IPS-15b (cell line): ENCODE measurements around the gene BSN.
"Not testable (repeated sequence)": the region's sequence is repeated elsewhere in the genome, so short reads cannot be mapped to it uniquely, and the experiment has no call there.

Source experiments
- H3K27me3 ChIP-seq: one replicate; pipeline ENCODE4 v1.6.1; 2013; ENCODE audit warnings: low read length; ENCODE audit not compliant: control insufficient read depth, insufficient read depth
- H3K36me3 ChIP-seq: one replicate; pipeline ENCODE4 v1.6.1; 2013; ENCODE audit warnings: low read length; ENCODE audit not compliant: control insufficient read depth, insufficient read depth
- H3K4me1 ChIP-seq: one replicate; pipeline ENCODE4 v1.6.1; 2013; ENCODE audit warnings: mild to moderate bottlenecking, low read length; ENCODE audit not compliant: control insufficient read depth, insufficient read depth
- H3K4me3 ChIP-seq: one replicate; pipeline ENCODE4 v1.5.1; 2013; ENCODE audit warnings: low read depth, low read length
- H3K9ac ChIP-seq: one replicate; pipeline ENCODE4 v1.6.1; 2013; ENCODE audit warnings: low read depth, mild to moderate bottlenecking, low read length
- H3K9me3 ChIP-seq: one replicate; pipeline ENCODE4 v1.6.1; 2013; ENCODE audit warnings: mild to moderate bottlenecking, low read length; ENCODE audit not compliant: control insufficient read depth, insufficient read depth

The BSN gene

DNA sequence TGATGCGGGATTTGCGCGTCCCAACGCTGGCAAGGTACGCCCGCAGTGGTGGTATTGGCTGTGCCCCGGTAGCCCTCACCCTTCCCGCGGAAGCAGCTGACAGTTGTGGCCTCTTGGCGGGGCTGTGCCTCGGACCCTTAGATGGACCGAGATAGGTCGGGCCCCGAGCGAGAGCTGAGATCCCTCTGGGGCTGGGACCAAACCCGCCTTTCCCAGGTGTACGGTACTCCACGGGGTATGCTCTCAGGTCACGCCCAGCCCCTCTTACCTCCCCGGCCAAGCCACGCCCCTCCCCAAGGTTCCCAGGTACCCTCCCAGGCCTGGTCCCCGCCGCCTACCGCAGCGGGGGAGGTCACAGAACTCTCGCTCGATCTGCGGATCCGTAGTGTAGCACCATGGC is 132.1 kb downstream of the BSN start:
- not testable (repeated sequence) for H3K9ac ChIP-seq
- peak overlapping the region; percentile 52 for H3K4me3 ChIP-seq

DNA sequence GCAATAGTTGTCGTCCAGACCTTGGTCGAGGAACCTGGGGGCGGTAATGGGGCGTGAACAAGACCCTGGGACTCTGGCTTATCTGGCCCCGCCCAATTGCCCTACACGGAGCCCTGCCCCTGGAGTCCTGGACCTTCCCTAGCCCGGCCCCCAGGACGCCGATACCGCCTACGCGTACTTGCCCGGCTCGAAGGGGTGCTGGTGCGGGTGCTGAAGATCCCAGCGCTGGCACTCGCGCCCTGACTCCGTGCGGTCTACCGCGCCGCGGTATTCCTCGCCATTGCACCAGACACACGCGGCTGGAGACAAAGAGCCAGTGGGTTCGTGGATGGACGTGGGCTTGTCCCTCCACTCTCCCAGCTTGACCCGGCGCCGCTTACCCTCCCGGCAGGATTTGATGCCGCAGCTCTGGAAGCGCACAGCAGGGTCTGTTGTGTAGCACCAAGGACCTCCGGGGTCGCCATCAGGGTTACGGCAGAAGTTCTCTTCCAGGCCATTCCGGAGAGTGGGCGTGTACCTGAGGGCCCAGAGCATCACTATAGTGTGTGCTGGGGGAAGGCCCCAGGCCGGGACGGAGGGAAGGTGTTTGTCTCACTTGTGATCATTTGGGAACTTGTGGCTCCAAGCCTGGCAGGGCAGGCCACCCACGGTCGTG is 132.6 kb downstream of the BSN start:
- H3K9me3 ChIP-seq, H3K4me1 ChIP-seq, H3K9ac ChIP-seq, H3K27me3 ChIP-seq: not testable (repeated sequence)
- Histone ChIP-seq H3K36me3 (peaks cover 27% of the 10 kb centered on the region), H3K4me3 (peak overlapping the region; percentile 52)

More for the DNA sequence above, 132.1 kb downstream of the BSN start:
- H3K4me1 ChIP-seq, H3K9me3 ChIP-seq, H3K27me3 ChIP-seq: not testable (repeated sequence)
- H3K36me3 ChIP-seq = peaks cover 32% of the 10 kb centered on the region

DNA sequence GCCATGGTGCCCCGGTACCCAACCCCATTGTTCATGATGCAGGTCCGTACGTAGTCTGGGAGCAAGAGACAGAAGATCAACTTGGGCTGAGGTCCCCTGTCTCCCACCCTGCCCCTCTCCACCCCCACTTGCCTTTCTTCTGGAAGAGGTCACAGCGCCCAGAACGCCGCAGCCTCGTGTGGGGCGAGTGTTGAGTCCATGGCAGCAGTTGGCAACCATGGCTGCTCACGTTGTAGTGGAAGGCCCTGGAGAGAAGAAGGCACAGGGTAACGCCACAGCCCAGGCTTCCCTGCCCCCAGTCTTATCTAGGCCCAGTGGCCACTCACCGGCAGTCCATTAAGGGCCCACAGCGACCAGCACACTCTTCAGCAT is 133.1 kb downstream of the BSN start:
- Histone ChIP-seq H3K36me3 (peaks cover 22% of the 10 kb centered on the region), H3K4me3 (peak overlapping the region; percentile 52)
- not testable (repeated sequence) for H3K4me1 ChIP-seq, H3K9me3 ChIP-seq, H3K27me3 ChIP-seq, H3K9ac ChIP-seq

DNA sequence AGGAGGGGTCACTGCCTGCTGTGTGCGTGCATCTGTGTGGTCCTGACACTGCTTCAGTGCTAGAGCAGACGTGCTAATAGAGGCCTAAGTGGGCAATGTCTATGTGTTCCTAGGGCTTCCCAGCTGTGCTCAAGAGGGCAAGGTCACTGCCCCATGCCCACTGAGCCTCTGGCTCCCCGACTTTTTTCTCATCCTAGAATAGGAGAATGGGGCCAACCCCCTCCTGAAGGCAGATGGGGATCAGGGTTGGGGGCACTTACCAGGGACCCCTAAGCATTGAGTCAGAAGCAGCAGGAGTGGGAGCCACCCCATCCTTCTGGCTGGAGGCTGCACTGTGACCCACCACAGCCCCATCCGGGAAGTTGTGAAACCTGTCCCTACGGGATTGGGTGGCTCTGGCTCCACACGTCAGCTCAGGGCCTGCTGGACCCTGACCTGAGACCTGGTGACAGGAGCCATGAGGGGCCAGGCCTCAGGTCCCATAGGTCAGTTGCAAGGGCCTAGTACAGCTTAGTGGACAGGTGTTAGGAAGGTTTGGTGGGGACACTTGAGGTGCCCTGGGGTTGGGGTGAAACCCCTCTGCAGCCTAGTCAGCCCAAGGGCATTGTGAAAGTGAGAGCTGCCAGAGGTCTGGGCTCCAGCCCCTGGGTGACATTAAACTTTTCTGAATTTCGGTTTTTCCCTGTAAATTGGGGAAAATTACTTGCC is 134.2 kb downstream of the BSN start:
- not testable (repeated sequence) for H3K9me3 ChIP-seq, H3K27me3 ChIP-seq, H3K4me1 ChIP-seq
- Histone ChIP-seq H3K4me3 (peak overlapping the region; percentile 82), H3K36me3 (peaks cover 11% of the 10 kb centered on the region), H3K9ac (peak overlapping the region; percentile 60)

DNA sequence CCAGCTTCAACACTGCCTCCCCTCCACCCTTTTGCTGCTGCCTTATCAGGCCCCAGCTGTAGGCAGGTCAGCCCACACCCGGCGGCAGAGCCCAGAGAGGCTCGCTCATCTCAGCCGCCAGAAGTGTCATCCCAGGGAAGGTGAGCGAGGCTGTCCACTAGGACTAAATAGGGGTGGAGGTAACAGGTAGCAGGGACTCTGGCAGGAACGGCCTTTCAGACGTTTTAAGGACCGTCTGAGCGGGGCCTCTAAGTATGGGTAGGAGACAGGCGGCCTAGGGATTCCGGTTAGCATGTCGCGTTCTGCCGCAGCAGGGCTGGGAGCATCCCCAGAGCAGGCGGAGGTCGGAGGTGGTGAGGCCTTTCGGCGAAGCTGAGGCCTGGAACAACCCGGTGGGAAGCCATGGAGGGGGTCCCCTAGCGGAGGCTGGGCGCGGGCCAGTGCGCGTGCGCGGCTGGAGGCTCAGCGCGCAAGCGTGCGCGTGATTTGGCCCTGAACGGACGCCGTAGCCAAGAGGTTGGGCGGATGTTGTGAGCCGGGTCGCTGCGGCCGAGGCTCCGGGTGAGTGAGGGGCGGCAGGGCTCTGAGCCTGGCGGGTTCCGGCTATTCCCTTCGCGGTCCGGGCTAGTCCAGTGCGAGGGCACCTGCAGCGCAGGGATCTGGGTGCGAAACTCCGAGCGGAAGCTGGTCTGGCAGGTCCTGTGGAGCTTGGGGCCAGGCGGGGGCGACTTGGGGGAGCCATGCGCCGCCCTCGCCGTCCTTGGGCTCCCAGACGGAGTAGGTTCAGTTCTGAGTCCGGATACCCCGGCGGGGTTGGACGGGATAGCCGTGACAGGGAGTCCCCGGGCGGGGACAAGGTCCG is 135.0 kb downstream of the BSN start, which contains the start of the genes MST1 and RNF123:
Gene MST1, minus strand, starts transcription at position 429 of the 862 bp plus-strand sequence. CDS start 783 bp downstream, outside the sequence.
Gene RNF123, plus strand, starts transcription at position 512 of the 862 bp plus-strand sequence. CDS start 1,609 bp downstream, outside the sequence.
- H3K9me3 ChIP-seq = no peaks in the 10 kb centered on the region
- peak within 1 kb of the TSS; percentile 60 for H3K9ac ChIP-seq
- no peaks in the 10 kb centered on the region for H3K27me3 ChIP-seq
- H3K36me3 ChIP-seq = peaks cover 4% of the 10 kb centered on the region
- peaks cover 3% of the 10 kb centered on the region for H3K4me1 ChIP-seq
- H3K4me3 ChIP-seq = peak within 1 kb of the TSS; percentile 82

DNA sequence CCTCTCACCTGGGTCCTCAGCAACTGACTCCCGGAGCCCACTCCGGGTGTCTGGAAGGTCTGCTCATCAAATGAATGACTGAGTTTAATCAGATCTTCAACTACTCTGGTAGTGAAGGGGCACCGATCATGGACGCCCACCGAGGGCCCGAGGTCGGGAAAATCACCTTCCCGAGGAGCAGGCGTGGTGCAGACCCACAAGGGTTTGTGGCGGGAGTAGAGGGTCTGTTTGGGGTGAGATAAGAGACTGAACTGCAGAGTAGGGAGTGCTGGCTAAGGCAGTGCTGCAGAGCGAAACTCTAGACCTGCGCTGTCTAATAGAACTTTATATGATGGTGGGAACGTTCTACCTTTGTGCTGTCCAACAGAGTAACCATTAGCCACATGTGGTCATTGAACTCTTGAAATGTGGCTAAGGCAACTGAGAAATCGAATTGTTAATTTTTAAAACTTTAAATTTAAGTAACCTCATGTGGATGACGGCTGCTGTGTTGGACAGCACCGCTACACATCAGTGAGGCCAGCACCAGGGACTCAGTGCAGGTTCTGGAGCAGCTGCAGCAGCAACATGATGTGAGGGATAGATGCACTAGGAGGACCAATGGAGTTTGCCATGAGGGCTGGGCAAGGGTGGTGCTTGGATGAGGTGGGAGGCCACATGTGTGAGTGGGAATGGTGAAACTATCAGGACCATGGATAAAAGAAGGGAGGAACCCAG is 135.8 kb downstream of the BSN start:
- not testable (repeated sequence) for H3K36me3 ChIP-seq, H3K9me3 ChIP-seq, H3K27me3 ChIP-seq, H3K4me1 ChIP-seq
- Histone ChIP-seq H3K4me3 (peak overlapping the region; percentile 82), H3K9ac (peak overlapping the region; percentile 60)

DNA sequence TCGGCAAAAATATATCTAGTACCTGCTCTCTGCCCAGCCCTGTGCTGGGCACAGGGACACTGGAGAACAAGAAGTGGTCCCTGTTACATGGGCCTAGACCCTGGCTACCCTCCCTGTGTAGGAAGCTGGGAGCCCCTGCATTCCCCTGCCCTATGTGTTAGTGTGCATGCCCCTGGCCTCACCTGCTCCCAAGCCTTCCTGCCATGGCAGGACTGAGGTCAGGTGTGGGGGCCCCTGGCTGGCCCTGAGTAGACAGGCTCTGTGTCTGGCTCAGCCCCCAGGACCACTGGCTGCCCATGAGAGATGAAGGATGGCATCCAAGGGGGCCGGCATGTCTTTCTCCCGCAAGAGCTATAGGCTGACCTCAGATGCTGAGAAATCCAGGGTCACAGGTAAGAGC is 136.6 kb downstream of the BSN start:
- not testable (repeated sequence) for H3K9ac ChIP-seq, H3K4me3 ChIP-seq, H3K27me3 ChIP-seq, H3K4me1 ChIP-seq, H3K9me3 ChIP-seq, H3K36me3 ChIP-seq

DNA sequence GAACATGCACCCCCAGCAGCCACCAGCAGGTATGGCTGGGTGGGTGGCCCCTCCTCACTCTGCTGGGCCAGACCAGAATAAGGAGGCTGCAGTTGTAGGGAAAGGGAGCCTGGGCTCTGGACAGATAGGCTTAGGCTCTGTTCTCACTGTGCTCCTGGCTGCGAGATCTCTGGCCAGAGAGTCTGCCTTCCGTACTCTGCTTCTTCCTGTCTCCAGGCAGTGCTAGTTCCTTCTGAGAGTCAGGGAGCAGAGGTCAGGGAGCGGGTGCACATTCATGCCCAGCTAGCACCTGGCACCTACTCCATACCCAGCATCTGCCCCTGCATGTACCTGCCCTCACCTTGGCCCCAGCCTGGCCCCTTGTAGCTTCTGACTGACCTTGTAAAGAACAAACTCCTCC is 137.2 kb downstream of the BSN start:
- not testable (repeated sequence) for H3K4me3 ChIP-seq, H3K4me1 ChIP-seq, H3K9ac ChIP-seq, H3K36me3 ChIP-seq, H3K27me3 ChIP-seq, H3K9me3 ChIP-seq

DNA sequence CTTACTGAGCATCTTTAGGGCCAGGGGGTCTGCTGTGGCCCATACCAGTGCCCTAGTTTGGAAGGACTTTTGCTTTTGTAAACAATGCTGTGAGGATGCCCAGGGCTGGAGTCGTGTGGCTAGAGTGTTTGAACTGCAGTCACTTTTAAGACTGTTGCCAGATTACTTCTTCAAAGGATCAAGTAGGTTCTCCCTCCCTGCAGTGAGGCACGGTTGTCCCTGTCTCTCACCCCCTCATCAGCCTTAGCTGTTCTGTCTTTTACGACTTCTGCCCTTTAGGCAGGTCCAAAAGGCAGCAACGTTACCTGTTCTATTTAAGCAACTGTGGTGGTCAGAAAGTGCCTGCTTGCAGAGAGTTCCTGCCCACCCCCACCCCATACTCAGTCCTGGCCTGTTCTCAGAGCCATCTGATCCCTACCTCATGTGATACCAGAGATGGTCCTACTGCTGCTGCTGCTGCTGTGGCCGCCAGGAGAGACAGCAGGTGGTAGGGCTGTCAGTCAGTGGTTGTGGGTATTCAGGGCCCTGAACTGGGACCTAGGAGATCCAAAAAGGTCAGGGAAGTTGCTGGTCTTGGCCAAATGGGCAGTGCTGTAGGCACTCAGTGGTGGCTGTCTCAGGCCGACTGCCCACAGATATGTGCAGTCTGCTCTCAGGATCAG is 140.3 kb downstream of the BSN start:
- H3K9ac ChIP-seq, H3K36me3 ChIP-seq, H3K9me3 ChIP-seq, H3K4me1 ChIP-seq, H3K4me3 ChIP-seq, H3K27me3 ChIP-seq: not testable (repeated sequence)

DNA sequence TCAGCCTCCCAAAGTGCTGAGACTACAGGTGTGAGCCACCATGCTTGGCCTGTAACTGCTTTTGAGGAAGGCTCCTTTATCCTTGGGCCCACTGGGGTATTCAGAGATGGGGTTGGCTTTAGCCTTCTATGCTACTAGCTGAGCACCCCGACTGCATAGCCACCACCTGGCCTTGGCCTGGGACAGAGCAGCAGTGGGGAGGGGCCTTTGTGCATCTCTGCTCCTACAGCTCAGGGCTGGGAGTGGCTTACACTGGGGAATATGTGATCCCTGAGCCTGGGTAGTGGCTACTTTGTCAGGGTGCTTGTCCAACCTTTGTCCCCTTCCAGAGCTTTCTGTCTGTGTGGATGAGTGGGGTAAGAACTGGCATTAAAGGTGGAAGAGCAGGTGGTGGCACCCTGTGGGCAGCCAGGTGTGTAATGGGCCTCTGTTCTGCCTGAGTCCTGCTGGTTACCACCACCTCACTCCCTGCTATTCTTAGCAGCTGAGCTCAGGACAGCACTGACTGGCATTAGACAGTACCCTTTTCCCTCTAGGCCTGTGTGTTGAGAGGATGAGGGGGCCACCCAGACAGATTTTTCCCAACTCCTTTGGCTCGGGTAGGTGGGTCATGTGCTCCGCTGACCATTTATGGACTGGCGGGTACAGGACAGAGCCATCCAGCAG is 141.2 kb downstream of the BSN start:
- not testable (repeated sequence) for H3K36me3 ChIP-seq, H3K4me1 ChIP-seq, H3K27me3 ChIP-seq, H3K9me3 ChIP-seq, H3K4me3 ChIP-seq, H3K9ac ChIP-seq
